CD14-positive monocyte (primary cell): Measurements from ENCODE around the gene MEGF9. TPM values are rescaled to one million over a fixed set of nuclear protein-coding genes. Genes with fewer than 3 reads are reported as not detected.

Experiments used
- DNase-seq, 3 donors: peaks; one replicate each; pipeline ENCODE4 v3.0.0-alpha.2; 2011 to 2022
- H2AFZ ChIP-seq: 2 replicates; pipeline ENCODE4 v1.6.0; 2012; ENCODE audit warnings: mild to moderate bottlenecking, low read depth, low read length, inconsistent platforms; ENCODE audit not compliant: insufficient read depth, poor library complexity, severe bottlenecking
- H3K27ac ChIP-seq, 2 donors: 1 replicate in 1 of 2; 2 replicates in 1 of 2; pipeline ENCODE4 v1.5.1; 2012 to 2013; ENCODE audit warnings: low read length in 2 of 2, control low read depth in 1 of 2, inconsistent platforms in 1 of 2, low read depth in 1 of 2, mild to moderate bottlenecking in 1 of 2
- H3K27me3 ChIP-seq, 2 donors: one replicate each; pipeline versions ENCODE4 v1.6.0 to v1.6.1; 2011 to 2013; ENCODE audit warnings: low read length in 2 of 2; ENCODE audit not compliant: control insufficient read depth in 2 of 2, insufficient read depth in 2 of 2
- H3K36me3 ChIP-seq, 2 donors: replicated peaks in 1 of 2; 1 replicate in 1 of 2; 2 replicates in 1 of 2; pipeline versions ENCODE4 v1.5.1 to v1.6.1; 2012 to 2013; ENCODE audit warnings: low read length in 2 of 2, control low read depth in 1 of 2, inconsistent platforms in 1 of 2, mild to moderate bottlenecking in 1 of 2; ENCODE audit not compliant: insufficient read depth in 2 of 2, control insufficient read depth in 1 of 2
- H3K4me1 ChIP-seq, 2 donors: 1 replicate in 1 of 2; 2 replicates in 1 of 2; pipeline versions ENCODE4 v1.5.1 to v1.6.1; 2012 to 2013; ENCODE audit warnings: low read length in 2 of 2, control low read depth in 1 of 2, inconsistent platforms in 1 of 2, mild to moderate bottlenecking in 1 of 2, moderate library complexity in 1 of 2; ENCODE audit not compliant: insufficient read depth in 2 of 2, control insufficient read depth in 1 of 2
- H3K4me2 ChIP-seq: replicated peaks from 2 replicates; pipeline ENCODE3; 2012; ENCODE audit warnings: low read length, moderate library complexity, mild to moderate bottlenecking; ENCODE audit not compliant: poor library complexity, severe bottlenecking; ENCODE audit errors: extremely low read depth
- H3K4me3 ChIP-seq, 3 experiments: fragments of 200-600 bp in 1 of 3; sonication (generic) in 1 of 3; replicated peaks in 1 of 3; 1 replicate in 2 of 3; 2 replicates in 1 of 3; pipeline ENCODE4 v1.5.1; 2011 to 2013; ENCODE audit warnings: low read length in 3 of 3, mild to moderate bottlenecking in 3 of 3, control low read depth in 2 of 3, low read depth in 2 of 3, inconsistent platforms in 1 of 3, moderate library complexity in 1 of 3
- H3K79me2 ChIP-seq: 2 replicates; pipeline ENCODE4 v1.6.0; 2012; ENCODE audit warnings: mild to moderate bottlenecking, control low read depth, inconsistent platforms, low read length, moderate library complexity; ENCODE audit not compliant: insufficient read depth
- H3K9ac ChIP-seq: 2 replicates; pipeline ENCODE4 v1.6.0; 2017; ENCODE audit warnings: low read length, mild to moderate bottlenecking; ENCODE audit not compliant: insufficient read depth, poor library complexity, severe bottlenecking
- H3K9me3 ChIP-seq, 2 donors: replicated peaks in 1 of 2; 1 replicate in 1 of 2; 2 replicates in 1 of 2; pipeline versions ENCODE4 v1.5.1 to v1.6.1; 2012 to 2013; ENCODE audit warnings: low read length in 2 of 2, control low read depth in 1 of 2; ENCODE audit not compliant: control insufficient read depth in 1 of 2, insufficient read depth in 1 of 2
- H4K20me1 ChIP-seq: 2 replicates; pipeline ENCODE4 v1.6.0; 2012; ENCODE audit warnings: mild to moderate bottlenecking, low read length, control low read depth, moderate library complexity; ENCODE audit not compliant: insufficient read depth
- H3K27ac Mint-ChIP-seq, 7 donors: one replicate each; pipeline ENCODE4 v1.8.0; 2020; ENCODE audit warnings: mild to moderate bottlenecking in 7 of 7, mixed read lengths in 7 of 7, moderate library complexity in 6 of 7, inconsistent platforms in 2 of 7
- H3K27me3 Mint-ChIP-seq, 3 donors: one replicate each; pipeline ENCODE4 v1.8.0; 2021 to 2022; ENCODE audit warnings: low read depth in 3 of 3, mild to moderate bottlenecking in 3 of 3, mixed read lengths in 3 of 3, moderate library complexity in 3 of 3, inconsistent platforms in 1 of 3
- H3K36me3 Mint-ChIP-seq, 2 donors: one replicate each; pipeline ENCODE4 v1.8.0; 2020; ENCODE audit warnings: mixed read lengths in 2 of 2, inconsistent platforms in 1 of 2, mild to moderate bottlenecking in 1 of 2
- H3K4me1 Mint-ChIP-seq: one replicate; pipeline ENCODE4 v1.8.0; 2020; ENCODE audit warnings: mild to moderate bottlenecking, mixed read lengths
- H3K4me3 Mint-ChIP-seq, 2 donors: one replicate each; pipeline ENCODE4 v1.8.0; 2020; ENCODE audit warnings: mild to moderate bottlenecking in 2 of 2, mixed read lengths in 2 of 2, moderate library complexity in 1 of 2
- H3K9me3 Mint-ChIP-seq, 7 donors: one replicate each; pipeline ENCODE4 v1.8.0; 2020 to 2022; ENCODE audit warnings: mixed read lengths in 7 of 7, mild to moderate bottlenecking in 6 of 7, moderate library complexity in 6 of 7, inconsistent platforms in 2 of 7
- WGBS: methylation state at CpG from one replicate; pipeline ENCODE4 v1.1.5; 2013; ENCODE audit warnings: missing lambda C conversion rate; ENCODE audit not compliant: insufficient coverage; 5-methylcytosine and 5-hydroxymethylcytosine counted together
- intact Hi-C, 2 donors: fragments of 100-400 bp; cut with micrococcal nuclease; formaldehyde crosslinking; loops; one replicate each; pipeline versions ENCODE4 v1.15.0 to v1.15.1; 2023
- polyA plus RNA-seq, 3 donors: library from polyadenylated mRNA; depleted of rRNA in 1 of 3; unstranded in 2 of 3; stranded (reverse) in 1 of 3; fragments of 300-500 nt in 2 of 3; fragments of >200 nt in 1 of 3; fragmentation: Illumina TruSeq in 2 of 3; gene quantifications; 1 replicate in 2 of 3; 2 replicates in 1 of 3; pipeline ENCODE4 v1.2.3, GENCODE V29; 2012 to 2021
- TF ChIP-seq, protein P1 (sequence below): fragments of 200-600 bp; IDR thresholded peaks from one replicate; pipeline ENCODE4 v1.8.0; 2022; ENCODE audit warnings: antibody characterized with exemption, mild to moderate bottlenecking

Gene MEGF9
- polyA plus RNA-seq, 3 donors, result 45.0 to 92.8 (median 89.7) TPM

DNA sequence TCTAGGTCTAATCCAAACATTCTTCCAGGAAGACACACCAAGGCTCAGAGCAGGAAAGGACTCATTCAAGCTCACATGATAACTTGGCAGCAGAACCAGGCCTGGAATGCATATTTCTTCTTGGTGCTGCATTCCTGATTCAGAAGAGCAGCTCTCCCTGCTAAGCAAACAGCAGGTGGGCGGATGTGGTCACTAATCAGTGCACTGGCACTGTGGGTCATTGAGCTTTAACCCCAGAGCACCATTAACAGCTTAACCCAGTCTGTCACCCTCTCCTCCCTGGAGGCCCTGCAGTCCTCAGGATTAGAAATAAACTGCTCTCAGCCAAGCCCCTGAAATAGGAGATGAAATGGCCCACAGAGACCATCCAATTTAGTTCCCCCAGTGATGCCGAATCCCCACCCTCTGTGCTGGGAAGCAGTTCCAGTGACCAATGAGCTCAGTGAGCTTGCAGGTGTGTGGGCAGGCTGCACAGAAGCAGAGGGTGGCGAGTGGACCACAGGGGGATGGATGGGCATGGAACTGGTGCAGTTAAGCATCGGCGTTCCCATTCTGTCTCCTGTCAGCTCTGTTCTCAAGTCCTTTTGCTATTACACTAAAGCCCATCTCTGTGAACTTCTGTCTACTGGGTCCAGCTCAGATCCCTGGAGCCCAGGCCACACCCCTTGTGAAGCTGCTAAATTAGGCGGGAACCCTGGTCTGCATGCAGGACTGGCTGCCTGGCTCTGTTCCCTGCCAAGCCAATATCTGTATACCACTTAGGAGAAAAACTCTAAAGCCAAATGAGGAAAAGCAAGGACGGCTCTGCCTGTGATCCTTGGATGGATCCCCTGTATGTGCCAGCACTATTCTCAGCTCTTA is 16.6 kb upstream of the MEGF9 start:
- H3K36me3 Mint-ChIP-seq, result peaks cover 0 to 4% of the 10 kb centered on the region in 2 donors
- Histone ChIP-seq H3K4me1 (peaks cover 76 to 91% of the 10 kb centered on the region in 2 donors), H3K36me3 (no peaks in the 10 kb centered on the region), H4K20me1 (no peaks in the 10 kb centered on the region), H3K27ac (peak overlapping the region; percentile 13 to 98), H3K4me2 (no peak overlapping the region), H3K27me3 (no peaks in the 10 kb centered on the region), H3K4me3 (no peak overlapping the region), H3K79me2 (peaks cover 33% of the 10 kb centered on the region), H2AFZ (no peak overlapping the region), H3K9me3 (no peaks in the 10 kb centered on the region), H3K9ac (no peak overlapping the region)
- H3K4me1 Mint-ChIP-seq, result peaks cover 87% of the 10 kb centered on the region
- H3K9me3 Mint-ChIP-seq, result peaks cover 0 to 4% (median 0%) of the 10 kb centered on the region in 7 donors
- DNase-seq, result no peak
- WGBS, result 20% methylated on average over 1 of the region's 7 CpGs
- peak overlapping the region in 5 of 7 donors; percentile 4 to 89 (median 64) for H3K27ac Mint-ChIP-seq
- H3K4me3 Mint-ChIP-seq, result no peak overlapping the region
- TF ChIP-seq, protein P1, sequence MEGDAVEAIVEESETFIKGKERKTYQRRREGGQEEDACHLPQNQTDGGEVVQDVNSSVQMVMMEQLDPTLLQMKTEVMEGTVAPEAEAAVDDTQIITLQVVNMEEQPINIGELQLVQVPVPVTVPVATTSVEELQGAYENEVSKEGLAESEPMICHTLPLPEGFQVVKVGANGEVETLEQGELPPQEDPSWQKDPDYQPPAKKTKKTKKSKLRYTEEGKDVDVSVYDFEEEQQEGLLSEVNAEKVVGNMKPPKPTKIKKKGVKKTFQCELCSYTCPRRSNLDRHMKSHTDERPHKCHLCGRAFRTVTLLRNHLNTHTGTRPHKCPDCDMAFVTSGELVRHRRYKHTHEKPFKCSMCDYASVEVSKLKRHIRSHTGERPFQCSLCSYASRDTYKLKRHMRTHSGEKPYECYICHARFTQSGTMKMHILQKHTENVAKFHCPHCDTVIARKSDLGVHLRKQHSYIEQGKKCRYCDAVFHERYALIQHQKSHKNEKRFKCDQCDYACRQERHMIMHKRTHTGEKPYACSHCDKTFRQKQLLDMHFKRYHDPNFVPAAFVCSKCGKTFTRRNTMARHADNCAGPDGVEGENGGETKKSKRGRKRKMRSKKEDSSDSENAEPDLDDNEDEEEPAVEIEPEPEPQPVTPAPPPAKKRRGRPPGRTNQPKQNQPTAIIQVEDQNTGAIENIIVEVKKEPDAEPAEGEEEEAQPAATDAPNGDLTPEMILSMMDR, result no peak
- intact Hi-C loops, result loop anchor here in 1 of 2 donors (10.0 kb wide), 2 partner anchors 46 to 54 kb away; no protein-coding TSS in a partner anchor
- H3K27me3 Mint-ChIP-seq, result no peaks in the 10 kb centered on the region

DNA sequence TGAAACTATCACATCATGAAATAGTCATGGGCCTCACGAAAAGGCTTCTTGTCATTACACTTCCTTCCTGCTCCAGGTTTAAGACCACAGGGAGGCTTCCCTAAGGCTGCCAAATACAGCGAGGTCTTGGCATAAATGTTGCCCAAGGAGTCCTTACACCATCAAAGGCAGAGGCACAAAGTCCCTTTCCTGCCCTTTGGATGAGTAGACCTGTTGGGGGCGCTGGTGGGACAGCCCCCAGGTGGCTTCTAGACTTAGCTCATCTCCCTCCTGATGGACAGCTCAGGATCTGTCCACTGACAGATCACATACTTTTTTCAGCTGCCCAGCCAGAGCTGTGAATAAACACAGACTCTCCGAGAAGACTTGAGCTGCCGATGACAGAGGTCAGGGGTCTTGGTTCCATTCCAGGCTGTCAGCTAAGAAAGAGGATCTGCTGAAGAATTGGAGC is 15.5 kb upstream of the MEGF9 start:
- Histone ChIP-seq H3K9ac (no peak overlapping the region), H3K79me2 (peaks cover 33% of the 10 kb centered on the region), H3K27me3 (no peaks in the 10 kb centered on the region), H3K4me2 (peak overlapping the region; percentile 41), H4K20me1 (no peaks in the 10 kb centered on the region), H3K4me3 (peak overlapping the region in 1 of 3 experiments; percentile 33), H3K4me1 (peaks cover 67 to 82% of the 10 kb centered on the region in 2 donors), H3K9me3 (no peaks in the 10 kb centered on the region), H2AFZ (peak overlapping the region; percentile 24), H3K36me3 (no peaks in the 10 kb centered on the region), H3K27ac (peak overlapping the region; percentile 53 to 55)
- DNase-seq, result peak; percentile 50 to 76 (median 74)
- peaks cover 78% of the 10 kb centered on the region for H3K4me1 Mint-ChIP-seq
- no peaks in the 10 kb centered on the region for H3K9me3 Mint-ChIP-seq
- peak overlapping the region; percentile 72 to 90 (median 82) for H3K27ac Mint-ChIP-seq
- H3K4me3 Mint-ChIP-seq, result no peak overlapping the region
- no peaks in the 10 kb centered on the region for H3K36me3 Mint-ChIP-seq
- intact Hi-C loops, result loop anchor here in 1 of 2 donors (10.0 kb wide), 2 partner anchors 45 to 55 kb away; no protein-coding TSS in a partner anchor
- TF ChIP-seq, protein P1, result peak; percentile 22
- 51% methylated on average over 5 of the region's 5 CpGs for WGBS
- no peaks in the 10 kb centered on the region for H3K27me3 Mint-ChIP-seq
